GM12878 (cell line): ENCODE data around the gene ZBTB49.

Source experiments
- IKZF2 ChIP-seq, 2 experiments: fragments of 450-650 bp; IDR thresholded peaks; 2 replicates each; pipeline ENCODE4 v1.6.1; 2017; ENCODE audit warnings: mild to moderate bottlenecking in 2 of 2, moderate library complexity in 2 of 2
- NFIC ChIP-seq: IDR thresholded peaks from 2 replicates; pipeline ENCODE4 v1.6.1; 2012; ENCODE audit warnings: low read depth, mild to moderate bottlenecking, inconsistent platforms, low read length, moderate library complexity
- POLR2A ChIP-seq: IDR thresholded peaks from 2 replicates; pipeline ENCODE4 v1.6.1; 2011; ENCODE audit warnings: low read depth, mild to moderate bottlenecking, low read length
- RAD51 ChIP-seq: fragments of 450-650 bp; IDR thresholded peaks from 2 replicates; pipeline ENCODE4 v1.6.1; 2016; ENCODE audit warnings: moderate library complexity, mild to moderate bottlenecking, inconsistent platforms
- SREBF2 ChIP-seq: IDR thresholded peaks from 2 replicates; pipeline ENCODE4 v1.6.1; 2012; ENCODE audit warnings: mild to moderate bottlenecking, low read length
- TAF1 ChIP-seq: IDR thresholded peaks from 2 replicates; pipeline ENCODE4 v1.6.1; 2011; ENCODE audit warnings: mild to moderate bottlenecking, low read depth, low read length, borderline replicate concordance
- TF ChIP-seq, protein P1 (sequence below): fragments of 450-650 bp; IDR thresholded peaks from 2 replicates; pipeline ENCODE4 v1.6.1; 2016; ENCODE audit warnings: mild to moderate bottlenecking, moderate library complexity, borderline replicate concordance
- TF ChIP-seq, protein P2 (sequence below), 3 experiments: IDR thresholded peaks in 2 of 3; conservative IDR thresholded peaks in 1 of 3; 2 replicates each; pipeline ENCODE4 v1.5.1; 2011; ENCODE audit warnings: low read depth in 3 of 3, low read length in 3 of 3, mild to moderate bottlenecking in 3 of 3, control low read depth in 2 of 3, moderate library complexity in 2 of 3, inconsistent platforms in 1 of 3, mixed read lengths in 1 of 3; ENCODE audit not compliant: control insufficient read depth in 2 of 3, insufficient read depth in 1 of 3; ENCODE audit errors: extremely low read depth in 1 of 3
- TF ChIP-seq, protein P3 (sequence below): fragments of 450-650 bp; IDR thresholded peaks from 2 replicates; pipeline ENCODE4 v1.6.1; 2017; ENCODE audit warnings: mild to moderate bottlenecking
- TF ChIP-seq, protein P4 (sequence below): IDR thresholded peaks from 2 replicates; pipeline ENCODE4 v1.6.1; 2012; ENCODE audit warnings: mild to moderate bottlenecking, low read depth, low read length
- TF ChIP-seq, protein P5 (sequence below): fragments of 450-650 bp; formaldehyde crosslinking; IDR thresholded peaks from 2 replicates; pipeline ENCODE4 v1.5.0; 2022; ENCODE audit warnings: mild to moderate bottlenecking, missing genetic modification characterization

DNA sequence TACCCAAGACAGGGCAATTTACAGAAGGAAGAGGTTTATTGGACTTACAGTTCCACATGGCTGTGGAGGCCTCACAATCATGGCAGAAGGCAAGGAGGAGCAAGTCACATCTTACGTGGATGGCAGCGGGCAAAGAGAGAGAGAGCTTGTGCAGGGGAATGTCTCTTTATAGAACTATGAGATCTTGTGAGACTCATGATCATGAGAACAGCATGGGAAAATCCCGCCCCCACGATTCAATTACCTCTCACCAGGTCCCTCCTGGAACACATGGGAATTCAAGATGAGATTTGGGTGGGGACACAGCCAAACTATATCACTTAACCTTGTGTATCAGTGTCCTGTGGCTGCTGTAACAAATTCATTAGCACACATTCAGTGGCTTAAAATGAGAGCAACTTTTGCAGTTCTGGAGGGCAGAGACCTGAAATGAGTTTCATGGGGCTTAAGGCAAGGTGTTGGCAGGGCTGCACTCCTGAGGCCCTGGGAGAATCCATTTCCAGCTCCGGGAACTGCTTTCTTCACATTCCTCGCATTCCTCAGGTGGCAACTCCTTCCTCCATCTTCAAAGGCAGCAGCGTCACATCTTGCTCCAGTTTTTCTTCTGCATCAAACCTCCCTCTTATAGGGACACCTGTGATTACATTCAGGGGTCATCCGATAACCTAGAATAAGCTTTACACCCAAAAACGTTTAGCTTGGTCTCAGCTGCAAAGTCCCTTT is 74.6 kb downstream of the ZBTB49 start:
- TF ChIP-seq, protein P1, sequence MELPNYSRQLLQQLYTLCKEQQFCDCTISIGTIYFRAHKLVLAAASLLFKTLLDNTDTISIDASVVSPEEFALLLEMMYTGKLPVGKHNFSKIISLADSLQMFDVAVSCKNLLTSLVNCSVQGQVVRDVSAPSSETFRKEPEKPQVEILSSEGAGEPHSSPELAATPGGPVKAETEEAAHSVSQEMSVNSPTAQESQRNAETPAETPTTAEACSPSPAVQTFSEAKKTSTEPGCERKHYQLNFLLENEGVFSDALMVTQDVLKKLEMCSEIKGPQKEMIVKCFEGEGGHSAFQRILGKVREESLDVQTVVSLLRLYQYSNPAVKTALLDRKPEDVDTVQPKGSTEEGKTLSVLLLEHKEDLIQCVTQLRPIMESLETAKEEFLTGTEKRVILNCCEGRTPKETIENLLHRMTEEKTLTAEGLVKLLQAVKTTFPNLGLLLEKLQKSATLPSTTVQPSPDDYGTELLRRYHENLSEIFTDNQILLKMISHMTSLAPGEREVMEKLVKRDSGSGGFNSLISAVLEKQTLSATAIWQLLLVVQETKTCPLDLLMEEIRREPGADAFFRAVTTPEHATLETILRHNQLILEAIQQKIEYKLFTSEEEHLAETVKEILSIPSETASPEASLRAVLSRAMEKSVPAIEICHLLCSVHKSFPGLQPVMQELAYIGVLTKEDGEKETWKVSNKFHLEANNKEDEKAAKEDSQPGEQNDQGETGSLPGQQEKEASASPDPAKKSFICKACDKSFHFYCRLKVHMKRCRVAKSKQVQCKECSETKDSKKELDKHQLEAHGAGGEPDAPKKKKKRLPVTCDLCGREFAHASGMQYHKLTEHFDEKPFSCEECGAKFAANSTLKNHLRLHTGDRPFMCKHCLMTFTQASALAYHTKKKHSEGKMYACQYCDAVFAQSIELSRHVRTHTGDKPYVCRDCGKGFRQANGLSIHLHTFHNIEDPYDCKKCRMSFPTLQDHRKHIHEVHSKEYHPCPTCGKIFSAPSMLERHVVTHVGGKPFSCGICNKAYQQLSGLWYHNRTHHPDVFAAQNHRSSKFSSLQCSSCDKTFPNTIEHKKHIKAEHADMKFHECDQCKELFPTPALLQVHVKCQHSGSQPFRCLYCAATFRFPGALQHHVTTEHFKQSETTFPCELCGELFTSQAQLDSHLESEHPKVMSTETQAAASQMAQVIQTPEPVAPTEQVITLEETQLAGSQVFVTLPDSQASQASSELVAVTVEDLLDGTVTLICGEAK = no peak
- TF ChIP-seq, protein P2, sequence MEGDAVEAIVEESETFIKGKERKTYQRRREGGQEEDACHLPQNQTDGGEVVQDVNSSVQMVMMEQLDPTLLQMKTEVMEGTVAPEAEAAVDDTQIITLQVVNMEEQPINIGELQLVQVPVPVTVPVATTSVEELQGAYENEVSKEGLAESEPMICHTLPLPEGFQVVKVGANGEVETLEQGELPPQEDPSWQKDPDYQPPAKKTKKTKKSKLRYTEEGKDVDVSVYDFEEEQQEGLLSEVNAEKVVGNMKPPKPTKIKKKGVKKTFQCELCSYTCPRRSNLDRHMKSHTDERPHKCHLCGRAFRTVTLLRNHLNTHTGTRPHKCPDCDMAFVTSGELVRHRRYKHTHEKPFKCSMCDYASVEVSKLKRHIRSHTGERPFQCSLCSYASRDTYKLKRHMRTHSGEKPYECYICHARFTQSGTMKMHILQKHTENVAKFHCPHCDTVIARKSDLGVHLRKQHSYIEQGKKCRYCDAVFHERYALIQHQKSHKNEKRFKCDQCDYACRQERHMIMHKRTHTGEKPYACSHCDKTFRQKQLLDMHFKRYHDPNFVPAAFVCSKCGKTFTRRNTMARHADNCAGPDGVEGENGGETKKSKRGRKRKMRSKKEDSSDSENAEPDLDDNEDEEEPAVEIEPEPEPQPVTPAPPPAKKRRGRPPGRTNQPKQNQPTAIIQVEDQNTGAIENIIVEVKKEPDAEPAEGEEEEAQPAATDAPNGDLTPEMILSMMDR (IDR thresholded peaks at IDR 0.05 in 2 of 3, conservative IDR thresholded peaks at IDR 0.05 in 1 of 3; ENCODE audit: control insufficient read depth in 2 of 3, extremely low read depth in 1 of 3, insufficient read depth in 1 of 3, low read depth in 3 of 3, low read length in 3 of 3) = no peak
- TF ChIP-seq POLR2A (no peak), SREBF2 (no peak), IKZF2 (IDR thresholded peaks at IDR 0.05) (no peak), NFIC (no peak), TAF1 (no peak), RAD51 (no peak)
- TF ChIP-seq, protein P3, sequence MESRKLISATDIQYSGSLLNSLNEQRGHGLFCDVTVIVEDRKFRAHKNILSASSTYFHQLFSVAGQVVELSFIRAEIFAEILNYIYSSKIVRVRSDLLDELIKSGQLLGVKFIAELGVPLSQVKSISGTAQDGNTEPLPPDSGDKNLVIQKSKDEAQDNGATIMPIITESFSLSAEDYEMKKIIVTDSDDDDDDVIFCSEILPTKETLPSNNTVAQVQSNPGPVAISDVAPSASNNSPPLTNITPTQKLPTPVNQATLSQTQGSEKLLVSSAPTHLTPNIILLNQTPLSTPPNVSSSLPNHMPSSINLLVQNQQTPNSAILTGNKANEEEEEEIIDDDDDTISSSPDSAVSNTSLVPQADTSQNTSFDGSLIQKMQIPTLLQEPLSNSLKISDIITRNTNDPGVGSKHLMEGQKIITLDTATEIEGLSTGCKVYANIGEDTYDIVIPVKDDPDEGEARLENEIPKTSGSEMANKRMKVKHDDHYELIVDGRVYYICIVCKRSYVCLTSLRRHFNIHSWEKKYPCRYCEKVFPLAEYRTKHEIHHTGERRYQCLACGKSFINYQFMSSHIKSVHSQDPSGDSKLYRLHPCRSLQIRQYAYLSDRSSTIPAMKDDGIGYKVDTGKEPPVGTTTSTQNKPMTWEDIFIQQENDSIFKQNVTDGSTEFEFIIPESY = no peak
- TF ChIP-seq, protein P4, sequence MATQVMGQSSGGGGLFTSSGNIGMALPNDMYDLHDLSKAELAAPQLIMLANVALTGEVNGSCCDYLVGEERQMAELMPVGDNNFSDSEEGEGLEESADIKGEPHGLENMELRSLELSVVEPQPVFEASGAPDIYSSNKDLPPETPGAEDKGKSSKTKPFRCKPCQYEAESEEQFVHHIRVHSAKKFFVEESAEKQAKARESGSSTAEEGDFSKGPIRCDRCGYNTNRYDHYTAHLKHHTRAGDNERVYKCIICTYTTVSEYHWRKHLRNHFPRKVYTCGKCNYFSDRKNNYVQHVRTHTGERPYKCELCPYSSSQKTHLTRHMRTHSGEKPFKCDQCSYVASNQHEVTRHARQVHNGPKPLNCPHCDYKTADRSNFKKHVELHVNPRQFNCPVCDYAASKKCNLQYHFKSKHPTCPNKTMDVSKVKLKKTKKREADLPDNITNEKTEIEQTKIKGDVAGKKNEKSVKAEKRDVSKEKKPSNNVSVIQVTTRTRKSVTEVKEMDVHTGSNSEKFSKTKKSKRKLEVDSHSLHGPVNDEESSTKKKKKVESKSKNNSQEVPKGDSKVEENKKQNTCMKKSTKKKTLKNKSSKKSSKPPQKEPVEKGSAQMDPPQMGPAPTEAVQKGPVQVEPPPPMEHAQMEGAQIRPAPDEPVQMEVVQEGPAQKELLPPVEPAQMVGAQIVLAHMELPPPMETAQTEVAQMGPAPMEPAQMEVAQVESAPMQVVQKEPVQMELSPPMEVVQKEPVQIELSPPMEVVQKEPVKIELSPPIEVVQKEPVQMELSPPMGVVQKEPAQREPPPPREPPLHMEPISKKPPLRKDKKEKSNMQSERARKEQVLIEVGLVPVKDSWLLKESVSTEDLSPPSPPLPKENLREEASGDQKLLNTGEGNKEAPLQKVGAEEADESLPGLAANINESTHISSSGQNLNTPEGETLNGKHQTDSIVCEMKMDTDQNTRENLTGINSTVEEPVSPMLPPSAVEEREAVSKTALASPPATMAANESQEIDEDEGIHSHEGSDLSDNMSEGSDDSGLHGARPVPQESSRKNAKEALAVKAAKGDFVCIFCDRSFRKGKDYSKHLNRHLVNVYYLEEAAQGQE = no peak
- TF ChIP-seq, protein P5, sequence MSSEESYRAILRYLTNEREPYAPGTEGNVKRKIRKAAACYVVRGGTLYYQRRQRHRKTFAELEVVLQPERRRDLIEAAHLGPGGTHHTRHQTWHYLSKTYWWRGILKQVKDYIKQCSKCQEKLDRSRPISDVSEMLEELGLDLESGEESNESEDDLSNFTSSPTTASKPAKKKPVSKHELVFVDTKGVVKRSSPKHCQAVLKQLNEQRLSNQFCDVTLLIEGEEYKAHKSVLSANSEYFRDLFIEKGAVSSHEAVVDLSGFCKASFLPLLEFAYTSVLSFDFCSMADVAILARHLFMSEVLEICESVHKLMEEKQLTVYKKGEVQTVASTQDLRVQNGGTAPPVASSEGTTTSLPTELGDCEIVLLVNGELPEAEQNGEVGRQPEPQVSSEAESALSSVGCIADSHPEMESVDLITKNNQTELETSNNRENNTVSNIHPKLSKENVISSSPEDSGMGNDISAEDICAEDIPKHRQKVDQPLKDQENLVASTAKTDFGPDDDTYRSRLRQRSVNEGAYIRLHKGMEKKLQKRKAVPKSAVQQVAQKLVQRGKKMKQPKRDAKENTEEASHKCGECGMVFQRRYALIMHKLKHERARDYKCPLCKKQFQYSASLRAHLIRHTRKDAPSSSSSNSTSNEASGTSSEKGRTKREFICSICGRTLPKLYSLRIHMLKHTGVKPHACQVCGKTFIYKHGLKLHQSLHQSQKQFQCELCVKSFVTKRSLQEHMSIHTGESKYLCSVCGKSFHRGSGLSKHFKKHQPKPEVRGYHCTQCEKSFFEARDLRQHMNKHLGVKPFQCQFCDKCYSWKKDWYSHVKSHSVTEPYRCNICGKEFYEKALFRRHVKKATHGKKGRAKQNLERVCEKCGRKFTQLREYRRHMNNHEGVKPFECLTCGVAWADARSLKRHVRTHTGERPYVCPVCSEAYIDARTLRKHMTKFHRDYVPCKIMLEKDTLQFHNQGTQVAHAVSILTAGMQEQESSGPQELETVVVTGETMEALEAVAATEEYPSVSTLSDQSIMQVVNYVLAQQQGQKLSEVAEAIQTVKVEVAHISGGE (CRISPR knock-in tag) = no peak
